Right ventricle myocardium inferior (tissue), 1 donor: ENCODE results near the gene SPOCK1. TPM values are rescaled to one million over a fixed set of nuclear protein-coding genes. Genes with fewer than 3 reads are reported as not detected.

Experiments used
- ATAC-seq: fragments of 200-7000 bp; cut with Tn5 transposase; one replicate; pipeline ENCODE4 v1.9.1; 2020; ENCODE audit warnings: mild to moderate bottlenecking, moderate library complexity
- DNase-seq: peaks from one replicate; pipeline ENCODE4 v3.0.0; 2021; ENCODE audit errors: missing footprints
- intact Hi-C: fragments of 100-400 bp; cut with DNase I; formaldehyde crosslinking; loops from one replicate; pipeline ENCODE4 v1.11.0; 2022
- total RNA-seq: library from RNA; stranded (reverse); fragmentation: NEBNext Ultra II Directional; extraction: Animal tissue kit (Norgen Biotek cat#: 25700); gene quantifications from one replicate; pipeline ENCODE4 v1.2.1, GENCODE V29; 2021
- donor health status: DM: no; HTN: yes; CAD: no; lungs with severe emphysema.

Gene SPOCK1
- total RNA-seq, 1 donor from 2014 or later = 35.5 TPM

DNA sequence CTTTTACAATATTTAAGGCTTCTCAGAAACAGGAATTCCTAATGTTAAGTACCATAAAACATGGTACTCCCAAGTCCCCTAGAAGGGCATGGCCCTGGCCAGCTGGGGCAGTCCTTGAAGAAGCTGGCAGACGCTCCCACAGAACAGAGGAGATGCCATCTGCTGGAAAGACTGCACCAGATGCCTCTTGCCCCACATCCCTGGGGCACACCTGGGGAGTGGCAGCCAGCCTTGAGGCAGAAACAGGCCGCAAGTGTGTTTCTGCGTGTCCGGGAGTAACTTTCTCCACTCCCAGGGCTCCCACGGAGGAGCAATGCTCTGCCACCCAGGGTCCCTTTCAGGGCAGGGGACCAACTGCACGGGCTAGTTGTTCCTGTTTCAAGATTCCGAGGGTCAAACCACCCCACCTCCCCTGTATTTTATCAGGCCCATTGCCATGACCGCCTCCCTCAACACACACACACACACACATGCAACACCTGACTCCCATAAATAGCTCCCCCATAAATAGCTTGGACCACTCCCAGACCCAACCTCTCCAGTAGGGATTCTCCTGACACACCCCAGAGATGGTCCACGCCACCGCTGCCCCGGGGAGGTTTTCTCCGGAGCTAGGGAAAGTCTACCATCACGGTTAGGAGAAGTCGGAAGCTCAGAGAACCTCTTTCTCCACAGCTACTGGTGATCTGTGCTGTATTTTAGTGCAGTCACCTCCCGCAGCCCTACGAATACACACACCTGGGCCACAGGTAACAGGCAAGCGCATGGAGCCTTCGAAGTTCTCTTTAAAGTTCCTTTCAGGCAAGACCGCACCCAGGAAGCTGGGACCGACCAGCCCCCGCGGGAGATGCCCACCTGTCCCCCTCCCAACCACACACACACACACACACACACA lies 1.5 kb downstream of the SPOCK1 start:
- ATAC-seq = no peak
- no peak for DNase-seq
- intact Hi-C loops = loop anchor here (5.0 kb wide), 1 partner anchor 695 kb away; no protein-coding TSS in a partner anchor

GRCh38 chr5:137496919-137497318 lies 2.2 kb downstream of the SPOCK1 start:
- DNase-seq (no peak), ATAC-seq (no peak)
- intact Hi-C loops = loop anchor here (5.0 kb wide), 1 partner anchor 695 kb away; no protein-coding TSS in a partner anchor

GRCh38 chr5:137492331-137492730 lies 6.8 kb downstream of the SPOCK1 start:
- no peak for ATAC-seq
- intact Hi-C loops = no loop called here
- DNase-seq = no peak

DNA sequence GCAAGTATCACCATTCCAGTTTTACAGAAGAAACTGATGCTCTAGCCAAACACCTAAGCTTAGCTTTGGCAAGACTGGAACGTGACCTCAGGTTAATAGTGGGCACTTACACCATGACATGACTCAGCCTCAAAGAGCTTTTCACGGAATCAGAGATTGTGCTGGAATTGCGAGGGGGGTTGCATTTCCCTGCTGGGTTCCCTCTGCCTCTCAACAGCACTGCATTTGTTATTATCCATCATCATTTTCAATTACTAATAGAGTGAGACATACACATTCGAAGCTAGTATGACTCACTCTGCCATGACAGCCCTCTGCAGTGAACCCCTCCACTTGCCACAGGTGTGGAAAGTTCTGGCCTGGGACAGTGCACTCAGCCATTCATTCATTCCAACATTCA lies 8.0 kb downstream of the SPOCK1 start:
- intact Hi-C loops = no loop called here
- ATAC-seq (no peak), DNase-seq (no peak)

GRCh38 chr5:137490591-137490990 lies 8.5 kb downstream of the SPOCK1 start:
- intact Hi-C loops = no loop called here
- DNase-seq = no peak
- ATAC-seq = no peak

- intact Hi-C loops = no loop called here
- ATAC-seq = no peak
- DNase-seq = no peak
Measured at GRCh38 chr5:137488974-137489373, 10.2 kb downstream of the SPOCK1 start.

- ATAC-seq = no peak
- DNase-seq = no peak
- intact Hi-C loops = no loop called here
Measured at GRCh38 chr5:137488516-137488915, 10.6 kb downstream of the SPOCK1 start.

GRCh38 chr5:137487600-137487999 lies 11.5 kb downstream of the SPOCK1 start:
- DNase-seq (no peak), ATAC-seq (peak; percentile 64)
- intact Hi-C loops = no loop called here

DNA sequence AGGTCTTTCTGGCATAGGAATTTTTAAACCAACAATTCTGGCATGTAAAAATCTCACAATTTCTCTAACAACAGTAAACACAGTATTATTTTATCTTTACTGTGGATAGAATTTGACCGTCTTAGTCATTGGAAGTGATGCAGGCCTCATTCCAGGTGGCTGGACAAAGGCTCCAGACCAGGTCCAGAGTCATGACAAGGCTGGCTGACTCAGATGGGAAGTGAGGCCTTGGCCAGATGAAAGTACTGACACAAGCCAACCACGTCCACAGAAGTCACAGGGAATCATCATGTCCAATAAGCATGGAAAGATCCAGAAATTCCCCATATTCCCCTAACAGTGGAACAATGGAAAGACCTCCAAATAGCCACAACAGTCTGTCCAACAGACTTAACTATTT lies 12.4 kb downstream of the SPOCK1 start:
- no peak for DNase-seq
- peak; percentile 90 for ATAC-seq

DNA sequence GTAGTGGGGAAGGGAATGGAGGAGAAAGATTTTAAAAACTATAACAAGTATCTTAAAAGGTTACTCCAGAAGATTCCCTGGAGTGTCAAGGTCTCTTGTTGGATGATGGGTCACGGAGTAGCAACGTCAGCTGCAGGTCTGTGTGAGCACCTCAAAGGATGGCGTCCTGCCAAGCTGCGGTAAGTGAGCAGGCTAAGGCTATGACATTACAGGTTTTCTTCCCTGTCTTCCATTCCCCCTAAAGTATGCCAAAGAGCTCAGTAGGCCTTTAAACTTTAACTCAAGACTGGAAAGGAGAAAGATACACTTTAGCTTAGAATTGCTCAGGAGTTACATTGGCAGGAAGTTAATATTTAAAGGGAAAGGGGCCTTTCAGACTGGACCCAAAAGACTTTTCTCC lies 17.5 kb downstream of the SPOCK1 start:
- intact Hi-C loops = no loop called here

More for the DNA sequence above, 12.4 kb downstream of the SPOCK1 start:
- intact Hi-C loops = no loop called here

DNA sequence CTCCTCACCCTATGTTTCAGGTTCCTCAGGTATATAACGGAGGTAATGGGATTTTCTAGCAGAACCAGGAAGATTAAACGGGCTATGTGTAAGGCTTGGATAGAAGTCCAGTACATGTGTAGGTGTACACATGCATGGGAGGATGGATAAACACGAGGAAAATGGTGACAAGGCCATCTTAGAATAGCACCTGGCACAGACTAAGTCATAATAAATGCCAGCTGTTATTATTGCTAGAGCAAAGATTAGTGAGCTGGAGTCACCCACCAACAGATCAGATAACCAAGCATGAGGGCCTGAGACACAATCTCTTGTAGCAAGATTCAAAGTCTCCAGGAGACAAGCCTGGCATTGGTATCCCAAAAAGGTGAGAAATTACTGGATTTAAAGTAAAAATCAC lies 21.1 kb downstream of the SPOCK1 start:
- ATAC-seq (no peak), DNase-seq (no peak)
- intact Hi-C loops = no loop called here

More for the DNA sequence above, 17.5 kb downstream of the SPOCK1 start:
- DNase-seq (no peak), ATAC-seq (no peak)

DNA sequence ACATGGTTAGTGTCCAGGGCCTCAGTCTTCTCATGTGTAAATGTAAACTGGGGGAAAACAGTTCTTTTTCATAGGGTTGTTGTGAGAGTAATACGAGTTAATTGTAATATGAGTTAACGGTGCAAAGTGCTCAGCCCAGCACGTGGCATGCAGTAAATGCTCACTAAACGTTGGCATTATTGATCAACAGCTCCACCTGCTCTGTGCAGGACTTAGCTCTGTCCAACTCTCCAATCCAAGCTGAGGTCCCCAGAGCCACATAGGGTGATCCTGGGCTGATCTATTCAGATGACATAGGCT lies 28.3 kb downstream of the SPOCK1 start:
- intact Hi-C loops = no loop called here
- ATAC-seq = no peak
- DNase-seq = no peak

- DNase-seq (no peak), ATAC-seq (no peak)
Measured at GRCh38 chr5:137470111-137470920, 28.8 kb downstream of the SPOCK1 start.

GRCh38 chr5:137466889-137467288 lies 32.2 kb downstream of the SPOCK1 start:
- DNase-seq (no peak), ATAC-seq (peak; percentile 56)
- intact Hi-C loops = no loop called here

More at GRCh38 chr5:137470111-137470920, 28.8 kb downstream of the SPOCK1 start:
- intact Hi-C loops = no loop called here

DNA sequence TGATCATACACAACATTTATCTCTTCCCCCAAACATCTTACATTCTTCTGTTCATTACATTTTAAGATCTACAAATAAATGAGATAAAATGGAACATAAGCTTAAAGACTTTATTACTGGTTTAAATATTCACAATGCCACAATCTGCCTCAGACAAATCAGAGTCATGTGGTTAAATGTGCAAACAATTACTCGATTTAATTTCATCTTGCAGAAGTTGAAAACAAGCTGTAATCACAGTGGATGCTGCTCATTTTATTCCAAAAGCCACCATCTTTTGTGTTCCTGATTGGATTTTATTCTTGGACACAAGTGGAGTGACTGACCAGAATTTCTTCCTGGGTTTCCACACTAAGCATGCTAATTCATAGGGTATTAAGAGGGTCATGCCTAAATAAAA lies 33.2 kb downstream of the SPOCK1 start:
- DNase-seq (no peak), ATAC-seq (no peak)
- intact Hi-C loops = no loop called here

DNA sequence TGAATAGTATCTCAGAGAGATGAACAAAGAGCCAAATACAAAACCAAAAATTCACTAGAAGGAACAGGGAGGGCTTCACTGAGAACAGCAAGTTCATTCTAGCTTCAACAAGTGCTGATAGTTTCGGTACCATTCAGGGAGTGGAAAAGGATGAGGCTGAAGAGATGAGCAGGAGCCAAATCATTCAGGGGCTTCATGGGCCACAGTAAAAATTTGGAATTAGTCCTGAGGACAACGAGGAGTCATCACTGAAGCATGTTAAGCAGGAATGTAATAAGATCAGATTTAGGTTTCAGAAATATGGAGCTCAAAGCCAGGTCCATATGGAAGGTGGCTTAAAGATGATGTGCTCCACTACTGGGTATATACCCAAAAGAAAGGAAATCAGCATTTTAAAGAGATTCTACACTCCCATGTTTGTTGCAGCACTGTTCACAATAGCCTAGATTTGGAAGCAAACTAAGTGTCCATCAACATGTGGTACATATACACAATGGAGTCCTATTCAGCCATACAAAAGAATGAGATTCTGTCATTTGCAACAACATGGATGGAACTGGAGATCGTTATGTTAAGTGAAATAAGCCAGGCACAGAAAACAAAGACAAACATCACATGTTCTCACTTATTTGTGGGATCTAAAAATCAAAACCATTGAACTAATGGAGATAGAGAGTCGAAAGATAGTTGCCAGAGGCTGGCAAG lies 36.2 kb downstream of the SPOCK1 start:
- intact Hi-C loops = no loop called here
- ATAC-seq = no peak

DNA sequence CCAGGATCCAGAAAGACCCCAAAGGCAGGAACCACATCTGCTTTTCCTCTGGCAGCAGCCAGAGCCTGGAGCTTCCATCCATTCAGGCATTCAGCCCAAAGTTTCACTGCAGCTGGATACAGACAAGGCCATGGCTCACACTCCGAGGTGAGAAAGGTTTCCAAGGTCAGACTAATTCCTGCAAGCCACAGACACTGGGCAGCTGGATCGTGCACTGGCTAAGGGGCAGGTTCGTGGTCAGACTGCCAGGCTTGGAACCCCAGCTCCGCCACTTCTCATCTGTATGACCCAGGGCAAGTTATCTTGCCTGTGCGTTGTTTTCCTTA lies 36.9 kb downstream of the SPOCK1 start:
- ATAC-seq = no peak
- intact Hi-C loops = no loop called here
- DNase-seq = no peak

More for the DNA sequence above, 36.2 kb downstream of the SPOCK1 start:
- DNase-seq = no peak

GRCh38 chr5:137461391-137462264 lies 37.5 kb downstream of the SPOCK1 start:
- ATAC-seq (no peak), DNase-seq (no peak)
- intact Hi-C loops = no loop called here

DNA sequence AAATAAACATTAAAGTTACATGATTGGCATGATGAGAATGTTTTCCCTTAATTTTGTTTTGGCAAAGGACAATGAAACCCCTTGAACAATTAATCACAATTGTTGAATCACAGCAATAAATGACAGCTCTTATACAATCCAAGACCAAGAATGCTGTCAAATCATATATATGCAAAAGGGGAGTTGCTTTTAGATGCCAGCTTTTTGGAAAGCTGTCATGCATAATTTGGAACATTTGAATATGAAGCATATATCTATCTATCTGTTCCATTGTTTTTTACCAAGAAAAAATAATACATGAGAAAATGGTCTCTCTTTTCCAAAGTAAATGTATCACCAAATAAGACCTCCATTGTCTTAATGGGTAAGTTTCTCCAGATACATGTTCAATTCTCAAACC lies 44.5 kb downstream of the SPOCK1 start:
- no peak for ATAC-seq
- intact Hi-C loops = no loop called here
- DNase-seq = no peak
